PC-3 (cell line): ENCODE data around the gene RHCE. TPM values are rescaled to one million over a fixed set of nuclear protein-coding genes. Genes with fewer than 3 reads are reported as not detected.

Experiments used
- ATAC-seq: fragments of 200-7000 bp; cut with Tn5 transposase; 2 replicates; pipeline ENCODE4 v1.9.1; 2020; ENCODE audit warnings: mild to moderate bottlenecking, moderate library complexity
- BruUV-seq: library from RNA; stranded (reverse); fragments of 400-500 nt; replicated peaks from 2 replicates; lab custom pipeline; 2021; lab: Mats Ljungman, UMichigan
- CTCF ChIA-PET: fragments of 300-600 bp; sonication (Branson Sonifier 250); formaldehyde crosslinking; loops from one replicate; lab custom pipeline; 2022; ENCODE audit warnings: antibody characterized with exemption; lab: Charles Lee
- POLR2A ChIA-PET: fragments of 300-600 bp; sonication (Branson Sonifier 250); formaldehyde crosslinking; loops from one replicate; lab custom pipeline; 2022; ENCODE audit warnings: antibody characterized with exemption; ENCODE audit not compliant: unreplicated experiment; lab: Charles Lee
- DNase-seq: peaks from one replicate; pipeline ENCODE4 v3.0.0-alpha.2; 2015
- H2AFZ ChIP-seq: fragments of 300-600 bp; sonication (generic); 2 replicates; pipeline ENCODE4 v1.6.0; 2016; ENCODE audit warnings: antibody characterized with exemption, low read length
- H3F3A ChIP-seq: fragments of 300-600 bp; sonication (generic); one replicate; pipeline ENCODE4 v1.6.0; 2017; ENCODE audit warnings: antibody characterized with exemption, low read length, control low read depth, mild to moderate bottlenecking; ENCODE audit not compliant: unreplicated experiment
- H3K27ac ChIP-seq: fragments of 300-600 bp; sonication (generic); 2 replicates; pipeline ENCODE4 v1.5.1; 2016; ENCODE audit warnings: mild to moderate bottlenecking, low read length
- H3K27me3 ChIP-seq: fragments of 300-600 bp; sonication (generic); 2 replicates; pipeline ENCODE4 v1.6.1; 2016; ENCODE audit warnings: low read length, mixed read lengths
- H3K36me3 ChIP-seq: fragments of 300-600 bp; sonication (generic); 2 replicates; pipeline ENCODE4 v1.6.1; 2016; ENCODE audit warnings: low read depth, mixed run types, low read length, mixed read lengths
- H3K4me1 ChIP-seq: fragments of 300-600 bp; sonication (generic); 2 replicates; pipeline ENCODE4 v1.5.1; 2016; ENCODE audit warnings: low read length; ENCODE audit not compliant: insufficient read depth
- H3K4me2 ChIP-seq: fragments of 300-600 bp; sonication (generic); 2 replicates; pipeline ENCODE4 v1.6.0; 2016; ENCODE audit warnings: low read length
- H3K4me3 ChIP-seq: fragments of 300-600 bp; sonication (generic); 2 replicates; pipeline ENCODE4 v1.5.1; 2016; ENCODE audit warnings: mild to moderate bottlenecking, low read length, mixed read lengths
- H3K79me2 ChIP-seq: fragments of 300-600 bp; sonication (generic); 2 replicates; pipeline ENCODE4 v1.6.1; 2017; ENCODE audit warnings: low read length, mixed read lengths
- H3K9ac ChIP-seq: fragments of 300-600 bp; sonication (generic); 2 replicates; pipeline ENCODE4 v1.6.0; 2016; ENCODE audit warnings: mild to moderate bottlenecking, low read length
- H3K9me2 ChIP-seq: fragments of 300-600 bp; sonication (generic); replicated peaks from 2 replicates; pipeline ENCODE4 v1.6.1; 2016; ENCODE audit warnings: mixed run types, low read length, mixed read lengths
- H3K9me3 ChIP-seq: fragments of 300-600 bp; sonication (generic); 2 replicates; pipeline ENCODE4 v1.6.1; 2016; ENCODE audit warnings: low read length, mixed read lengths
- H4K20me1 ChIP-seq: fragments of 300-600 bp; sonication (generic); 2 replicates; pipeline ENCODE4 v1.6.1; 2016; ENCODE audit warnings: low read length, mixed read lengths
- EZH2 ChIP-seq: fragments of 300-600 bp; sonication (generic); IDR thresholded peaks from one replicate; pipeline ENCODE4 v1.6.1; 2017; ENCODE audit warnings: antibody characterized with exemption, mild to moderate bottlenecking, low read length; ENCODE audit not compliant: unreplicated experiment
- EZH2phosphoT487 ChIP-seq: fragments of 300-600 bp; sonication (generic); IDR thresholded peaks from 2 replicates; pipeline ENCODE4 v1.6.1; 2018; ENCODE audit warnings: mild to moderate bottlenecking, antibody characterized with exemption, low read length, borderline replicate concordance
- intact Hi-C: fragments of 100-400 bp; cut with micrococcal nuclease; formaldehyde crosslinking; loops from 2 replicates; pipeline ENCODE4 v1.9.0; 2023
- total RNA-seq: library from RNA; depleted of rRNA; stranded (reverse); fragments of >200 nt; gene quantifications from 2 replicates; pipeline ENCODE4 v1.2.3, GENCODE V29; 2014
- TF ChIP-seq, protein P1 (sequence below): fragments of 300-600 bp; sonication (generic); conservative IDR thresholded peaks from 2 replicates; pipeline ENCODE4 v1.5.1; 2017; ENCODE audit warnings: antibody characterized with exemption, low read depth, mild to moderate bottlenecking, low read length

RHCE gene
- total RNA-seq, 1 experiment from 2014 or later: 1.1 TPM

GRCh38 chr1:25467616-25468015, 47.0 kb upstream of the RHCE start:
- ATAC-seq (no peak), DNase-seq (no peak)
- Histone ChIP-seq H3K27me3 (no peaks in the 10 kb centered on the region), H2AFZ (no peak overlapping the region), H3K4me1 (peaks cover 15% of the 10 kb centered on the region), H3K9me3 (no peaks in the 10 kb centered on the region), H3K9ac (no peak overlapping the region), H3K4me3 (no peak overlapping the region), H3K9me2 (no peaks in the 10 kb centered on the region), H3K36me3 (no peaks in the 10 kb centered on the region), H3K79me2 (peaks cover 19% of the 10 kb centered on the region), H3F3A (no peaks in the 10 kb centered on the region), H3K27ac (no peak overlapping the region), H4K20me1 (no peaks in the 10 kb centered on the region), H3K4me2 (no peak overlapping the region)
- no TSS peak for BruUV-seq
- ChIA-PET CTCF (no interaction called here), POLR2A (no interaction called here)
- TF ChIP-seq EZH2phosphoT487 (no peak), EZH2 (no peak)
- TF ChIP-seq, protein P1, sequence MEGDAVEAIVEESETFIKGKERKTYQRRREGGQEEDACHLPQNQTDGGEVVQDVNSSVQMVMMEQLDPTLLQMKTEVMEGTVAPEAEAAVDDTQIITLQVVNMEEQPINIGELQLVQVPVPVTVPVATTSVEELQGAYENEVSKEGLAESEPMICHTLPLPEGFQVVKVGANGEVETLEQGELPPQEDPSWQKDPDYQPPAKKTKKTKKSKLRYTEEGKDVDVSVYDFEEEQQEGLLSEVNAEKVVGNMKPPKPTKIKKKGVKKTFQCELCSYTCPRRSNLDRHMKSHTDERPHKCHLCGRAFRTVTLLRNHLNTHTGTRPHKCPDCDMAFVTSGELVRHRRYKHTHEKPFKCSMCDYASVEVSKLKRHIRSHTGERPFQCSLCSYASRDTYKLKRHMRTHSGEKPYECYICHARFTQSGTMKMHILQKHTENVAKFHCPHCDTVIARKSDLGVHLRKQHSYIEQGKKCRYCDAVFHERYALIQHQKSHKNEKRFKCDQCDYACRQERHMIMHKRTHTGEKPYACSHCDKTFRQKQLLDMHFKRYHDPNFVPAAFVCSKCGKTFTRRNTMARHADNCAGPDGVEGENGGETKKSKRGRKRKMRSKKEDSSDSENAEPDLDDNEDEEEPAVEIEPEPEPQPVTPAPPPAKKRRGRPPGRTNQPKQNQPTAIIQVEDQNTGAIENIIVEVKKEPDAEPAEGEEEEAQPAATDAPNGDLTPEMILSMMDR: no peak
- intact Hi-C loops: no loop called here

DNA sequence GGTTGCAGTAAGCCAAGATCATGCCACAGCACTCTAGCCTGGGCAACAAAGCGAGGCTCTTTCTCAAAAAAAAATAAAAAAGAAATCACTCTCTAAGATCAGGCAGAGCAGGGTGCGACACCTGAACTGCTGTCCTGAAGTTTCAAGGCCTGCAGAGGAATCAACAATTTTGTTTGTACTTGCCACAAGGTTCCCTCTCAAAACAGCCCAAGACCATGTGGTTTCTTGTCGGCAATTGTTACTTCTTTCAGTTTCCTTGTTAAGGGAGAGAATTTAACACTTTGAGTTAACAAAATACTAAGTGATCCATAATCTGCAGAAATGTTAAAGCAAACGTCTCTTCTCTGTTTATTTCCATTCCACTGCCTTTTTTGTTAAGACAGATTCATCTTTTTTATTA, 46.6 kb upstream of the RHCE start:
- no peak overlapping the region for H3K9ac ChIP-seq
- peaks cover 19% of the 10 kb centered on the region for H3K79me2 ChIP-seq
- no peak for TF ChIP-seq EZH2phosphoT487
- no peak for TF ChIP-seq EZH2
- TF ChIP-seq, protein P1: no peak
- H4K20me1 ChIP-seq: no peaks in the 10 kb centered on the region
- H3K4me1 ChIP-seq: peaks cover 15% of the 10 kb centered on the region
- no peaks in the 10 kb centered on the region for H3K9me3 ChIP-seq
- DNase-seq (no peak), ATAC-seq (no peak)
- H3K4me3 ChIP-seq: no peak overlapping the region
- H3K36me3 ChIP-seq: no peaks in the 10 kb centered on the region
- intact Hi-C loops: no loop called here
- no peaks in the 10 kb centered on the region for H3K27me3 ChIP-seq
- H2AFZ ChIP-seq: no peak overlapping the region
- ChIA-PET CTCF (no interaction called here), POLR2A (no interaction called here)
- H3K27ac ChIP-seq: no peak overlapping the region
- H3F3A ChIP-seq: no peaks in the 10 kb centered on the region
- BruUV-seq: no TSS peak
- H3K9me2 ChIP-seq: no peaks in the 10 kb centered on the region
- no peak overlapping the region for H3K4me2 ChIP-seq

DNA sequence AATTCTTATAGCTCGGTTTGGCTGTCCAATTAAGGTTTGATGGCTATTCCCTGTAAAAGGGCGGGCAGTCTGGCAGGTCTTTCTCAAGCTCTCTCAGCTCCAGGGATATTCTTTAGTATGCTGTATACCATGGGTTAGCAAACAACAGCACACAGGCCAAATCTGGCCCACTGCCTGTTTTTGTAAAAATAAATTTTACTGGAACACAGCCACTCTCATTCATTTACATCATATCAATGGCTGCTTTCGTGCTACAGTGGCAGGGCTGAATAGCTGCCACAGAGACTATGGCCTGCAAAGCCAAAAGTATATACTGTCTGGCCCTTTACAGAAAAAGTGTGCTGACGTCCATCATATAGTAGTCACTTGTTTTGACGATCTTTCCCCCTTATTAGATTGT, 42.1 kb upstream of the RHCE start:
- intact Hi-C loops: no loop called here
- DNase-seq: no peak
- Histone ChIP-seq H3K9me3 (no peaks in the 10 kb centered on the region), H3F3A (no peaks in the 10 kb centered on the region), H3K36me3 (peaks cover 8% of the 10 kb centered on the region; the same call in 1 of the 2 replicates), H3K79me2 (peaks cover 3% of the 10 kb centered on the region; the same call in 1 of the 2 replicates), H3K27ac (no peak overlapping the region), H3K27me3 (no peaks in the 10 kb centered on the region), H2AFZ (no peak overlapping the region), H3K9ac (no peak overlapping the region), H3K9me2 (no peaks in the 10 kb centered on the region), H3K4me3 (no peak overlapping the region), H3K4me1 (no peaks in the 10 kb centered on the region), H4K20me1 (no peaks in the 10 kb centered on the region), H3K4me2 (no peak overlapping the region)
- no TSS peak for BruUV-seq
- POLR2A ChIA-PET: interaction anchor here (0.5 kb wide), 1 partner anchor 115 kb away, joined by 3 read pairs; no protein-coding TSS in a partner anchor
- CTCF ChIA-PET: no interaction called here
- TF ChIP-seq, protein P1: no peak
- TF ChIP-seq EZH2 (no peak), EZH2phosphoT487 (no peak)
- ATAC-seq: peak; percentile 64
